H1 (cell line): ENCODE data around the gene KIZ. TPM values are rescaled to one million over a fixed set of nuclear protein-coding genes. Genes with fewer than 3 reads are reported as not detected.

ENCODE experiments used
- ATF3 ChIP-seq: IDR thresholded peaks from 2 replicates; pipeline ENCODE4 v1.6.1; 2011; ENCODE audit warnings: low read depth, mild to moderate bottlenecking, low read length; ENCODE audit not compliant: insufficient read depth
- BCL11A ChIP-seq, 2 experiments: IDR thresholded peaks; one replicate each; pipeline ENCODE4 v1.6.1; 2011; ENCODE audit warnings: low read depth in 2 of 2, low read length in 2 of 2, mild to moderate bottlenecking in 2 of 2
- CHD7 ChIP-seq: fragments of 300-600 bp; sonication (generic); IDR thresholded peaks from 2 replicates; pipeline ENCODE4 v1.7.1; 2012; ENCODE audit warnings: low read length, moderate library complexity, mild to moderate bottlenecking, inconsistent platforms; ENCODE audit not compliant: insufficient replicate concordance
- CTCF ChIP-seq, 3 experiments: IDR thresholded peaks; 1 replicate in 2 of 3; 2 replicates in 1 of 3; pipeline versions ENCODE4 v1.5.1 to v1.6.1; 2011; ENCODE audit warnings: low read length in 3 of 3, mild to moderate bottlenecking in 3 of 3, inconsistent platforms in 2 of 3, low read depth in 1 of 3, moderate library complexity in 1 of 3; ENCODE audit not compliant: insufficient read depth in 1 of 3; ENCODE audit errors: control extremely low read depth in 1 of 3
- GTF2F1 ChIP-seq: IDR thresholded peaks from 2 replicates; pipeline ENCODE4 v1.6.1; 2012; ENCODE audit warnings: low read depth, low read length, improper control_type of control experiment, borderline replicate concordance
- HDAC6 ChIP-seq: IDR thresholded peaks from one replicate; pipeline ENCODE4 v1.7.1; 2012; ENCODE audit warnings: low read depth, mild to moderate bottlenecking, inconsistent platforms, low read length, moderate library complexity
- POLR2A ChIP-seq, 2 experiments: IDR thresholded peaks; 1 replicate in 1 of 2; 2 replicates in 1 of 2; pipeline ENCODE4 v1.6.1; 2011; ENCODE audit warnings: low read depth in 2 of 2, low read length in 2 of 2, mild to moderate bottlenecking in 2 of 2; ENCODE audit errors: control extremely low read depth in 1 of 2
- TAF1 ChIP-seq: IDR thresholded peaks from 2 replicates; pipeline ENCODE4 v1.6.1; 2011; ENCODE audit warnings: mild to moderate bottlenecking, low read depth, low read length
- TEAD4 ChIP-seq: IDR thresholded peaks from 2 replicates; pipeline ENCODE4 v1.6.1; 2012; ENCODE audit warnings: low read depth, low read length, inconsistent platforms, mixed read lengths
- polyA plus RNA-seq, 7 experiments: library from polyadenylated mRNA; depleted of rRNA in 3 of 7; stranded (reverse) in 5 of 7; unstranded in 2 of 7; fragments of >200 nt in 5 of 7; fragments of 200-250 nt in 2 of 7; gene quantifications; 1 replicate in 5 of 7; 2 replicates in 1 of 7; 4 replicates in 1 of 7; pipeline versions ENCODE4 v1.2.1 to v1.2.3, GENCODE V29; 2011 to 2013; ENCODE audit warnings: missing spikeins in 2 of 7, mixed read lengths in 2 of 7
- total RNA-seq: library from RNA; stranded (reverse); fragmentation: NEBNext Ultra II Directional; extraction: Animal tissue kit (Norgen Biotek cat#: 25700); gene quantifications from 2 replicates; pipeline ENCODE4 v1.2.1, GENCODE V29; 2021

KIZ gene
- total and polyA plus RNA-seq, 2 of the 8 experiments (the other 6 are each of a cell fraction or from before 2014, with no cell fraction given) = 13.0 to 51.7 TPM

- TF ChIP-seq CHD7 = no peak
- no peak for TF ChIP-seq GTF2F1
- no peak for TF ChIP-seq HDAC6
- TF ChIP-seq TEAD4 = no peak
- no peak for TF ChIP-seq ATF3
- TF ChIP-seq TAF1 = no peak
- no peak for TF ChIP-seq POLR2A (IDR thresholded peaks at IDR 0.05; ENCODE audit: control extremely low read depth in 1 of 2, low read depth in 2 of 2, low read length in 2 of 2)
- no peak for TF ChIP-seq CTCF (IDR thresholded peaks at IDR 0.05; ENCODE audit: control extremely low read depth in 1 of 3, insufficient read depth in 1 of 3, low read depth in 1 of 3, low read length in 3 of 3)
- TF ChIP-seq BCL11A (IDR thresholded peaks at IDR 0.05; ENCODE audit: low read depth in 2 of 2, low read length in 2 of 2) = no peak
Observed at GRCh38 chr20:21161926-21162325, 36.0 kb downstream of the KIZ start (continued).
